ENCODE measurements around the gene EGLN1.
"Not testable (repeated sequence)": the region's sequence is repeated elsewhere in the genome, so short reads cannot be mapped to it uniquely, and the experiment has no call there.

The EGLN1 gene

DNA sequence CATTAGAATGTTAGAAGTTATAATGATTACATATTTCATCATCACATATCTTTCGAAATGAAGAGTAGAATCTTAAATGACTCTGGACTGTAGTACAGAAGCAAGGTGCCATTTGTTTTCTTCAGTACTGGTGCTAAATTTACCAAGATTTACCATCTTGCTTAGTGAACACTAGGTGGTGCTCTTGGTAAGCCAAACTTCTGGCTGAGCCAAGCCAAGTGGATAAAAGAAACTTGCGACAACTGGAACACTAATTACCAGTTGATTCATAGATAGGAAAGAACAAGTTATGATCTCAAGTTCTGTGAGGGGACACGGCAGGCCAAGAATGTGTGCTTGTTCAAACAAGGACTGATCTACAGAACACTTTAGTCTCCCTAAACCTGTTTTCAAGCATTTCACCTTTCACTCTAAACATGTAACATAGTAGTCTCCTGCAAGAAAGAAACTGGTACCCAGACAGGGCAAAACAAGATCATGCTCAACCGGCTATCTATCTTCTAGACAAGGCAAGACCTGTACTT is 64.2 kb downstream of the EGLN1 start:
- TF ChIP-seq, protein P1, sequence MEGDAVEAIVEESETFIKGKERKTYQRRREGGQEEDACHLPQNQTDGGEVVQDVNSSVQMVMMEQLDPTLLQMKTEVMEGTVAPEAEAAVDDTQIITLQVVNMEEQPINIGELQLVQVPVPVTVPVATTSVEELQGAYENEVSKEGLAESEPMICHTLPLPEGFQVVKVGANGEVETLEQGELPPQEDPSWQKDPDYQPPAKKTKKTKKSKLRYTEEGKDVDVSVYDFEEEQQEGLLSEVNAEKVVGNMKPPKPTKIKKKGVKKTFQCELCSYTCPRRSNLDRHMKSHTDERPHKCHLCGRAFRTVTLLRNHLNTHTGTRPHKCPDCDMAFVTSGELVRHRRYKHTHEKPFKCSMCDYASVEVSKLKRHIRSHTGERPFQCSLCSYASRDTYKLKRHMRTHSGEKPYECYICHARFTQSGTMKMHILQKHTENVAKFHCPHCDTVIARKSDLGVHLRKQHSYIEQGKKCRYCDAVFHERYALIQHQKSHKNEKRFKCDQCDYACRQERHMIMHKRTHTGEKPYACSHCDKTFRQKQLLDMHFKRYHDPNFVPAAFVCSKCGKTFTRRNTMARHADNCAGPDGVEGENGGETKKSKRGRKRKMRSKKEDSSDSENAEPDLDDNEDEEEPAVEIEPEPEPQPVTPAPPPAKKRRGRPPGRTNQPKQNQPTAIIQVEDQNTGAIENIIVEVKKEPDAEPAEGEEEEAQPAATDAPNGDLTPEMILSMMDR (IDR thresholded peaks at IDR 0.05; ENCODE audit: low read depth, low read length): peak; percentile 41; the same call in 1 of the 2 replicates
- H3K4me3 ChIP-seq (ENCODE audit: low read depth, low read length): no peak overlapping the region

DNA sequence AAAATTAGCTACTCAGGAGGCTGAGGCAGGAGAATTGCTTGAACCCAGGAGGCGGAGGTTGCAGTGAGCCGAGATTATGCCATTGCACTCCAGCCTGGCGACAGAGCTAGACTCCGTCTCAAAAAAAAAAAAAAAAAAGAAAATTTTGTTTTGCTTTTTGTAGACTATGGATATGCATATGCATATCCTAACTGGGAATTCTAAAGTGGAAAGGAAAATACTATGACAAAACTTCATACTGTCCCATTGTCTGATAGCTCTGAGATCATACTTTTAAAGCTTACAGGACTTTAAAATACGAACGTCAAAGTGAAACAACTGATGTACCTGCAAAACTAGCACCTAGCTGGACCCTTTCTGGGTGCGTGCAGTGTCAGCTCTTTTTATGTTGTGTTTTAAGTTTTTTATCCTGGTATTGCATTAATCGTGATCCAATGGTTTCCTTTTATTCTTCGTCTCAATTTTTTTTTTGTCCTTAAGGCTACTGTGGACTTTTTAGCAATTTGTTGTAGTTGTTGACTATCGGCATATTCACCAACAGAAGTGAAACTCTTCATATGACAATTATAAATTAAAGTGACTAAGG is 64.8 kb downstream of the EGLN1 start:
- H3K4me3 ChIP-seq (ENCODE audit: low read depth, low read length): no peak overlapping the region
- TF ChIP-seq, protein P1 (IDR thresholded peaks at IDR 0.05; ENCODE audit: low read depth, low read length): no peak

DNA sequence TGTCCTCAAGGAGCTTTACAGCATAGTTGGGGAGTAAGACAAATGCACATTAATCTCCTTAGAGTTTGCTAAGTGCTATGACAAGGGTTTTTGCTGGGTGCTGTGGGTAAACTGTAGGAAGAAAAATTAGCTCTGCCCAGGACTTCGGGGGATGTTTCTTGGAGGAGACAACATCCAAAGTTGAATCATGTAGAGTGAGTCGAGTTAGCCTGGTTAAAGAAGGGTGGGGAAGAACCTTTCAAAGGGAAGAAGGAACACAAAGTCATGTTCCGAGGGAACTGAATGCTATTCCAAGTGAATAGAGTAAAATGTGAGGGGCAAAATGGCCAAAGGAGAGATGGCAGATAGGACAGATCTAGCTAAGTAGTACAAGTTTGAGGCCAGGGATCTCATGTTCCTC is 66.9 kb downstream of the EGLN1 start:
- TF ChIP-seq, protein P1 (IDR thresholded peaks at IDR 0.05; ENCODE audit: low read depth, low read length): no peak

DNA sequence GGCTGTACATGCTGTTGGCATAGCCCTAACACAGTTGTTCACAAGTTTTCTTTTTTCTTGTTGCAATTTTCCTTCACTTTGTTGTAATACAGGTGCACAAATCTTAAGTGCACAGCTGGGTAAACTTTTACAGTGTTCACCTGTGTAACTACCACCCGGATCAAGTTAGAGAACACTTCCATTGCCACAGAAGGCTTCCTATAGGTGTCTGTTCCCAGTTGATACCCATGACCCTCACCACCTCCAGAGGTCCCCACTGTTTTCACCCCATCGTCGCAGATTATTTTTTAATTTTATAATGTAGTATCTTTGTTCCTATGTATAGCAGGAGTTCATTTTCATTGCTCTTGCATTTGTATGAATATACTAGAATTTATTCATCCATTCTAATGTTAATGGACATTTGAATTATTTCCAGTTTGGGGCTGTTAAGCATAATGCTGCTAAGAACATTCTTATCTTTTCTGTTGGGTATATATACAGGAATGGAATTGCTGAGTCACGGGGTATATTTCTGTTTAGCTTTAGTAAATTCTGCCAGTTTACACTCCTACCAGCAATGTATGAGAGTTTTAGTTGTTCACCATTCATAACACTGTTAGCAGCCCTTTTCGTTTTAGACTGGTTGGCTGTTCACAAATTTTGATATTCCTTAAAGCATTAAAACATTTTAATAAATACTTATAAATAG is 67.6 kb downstream of the EGLN1 start:
- no peak overlapping the region for H3K4me3 ChIP-seq (ENCODE audit: low read depth, low read length)
- TF ChIP-seq, protein P1 (IDR thresholded peaks at IDR 0.05; ENCODE audit: low read depth, low read length): no peak

More for the DNA sequence above, 66.9 kb downstream of the EGLN1 start:
- H3K4me3 ChIP-seq (ENCODE audit: low read depth, low read length): no peak overlapping the region

DNA sequence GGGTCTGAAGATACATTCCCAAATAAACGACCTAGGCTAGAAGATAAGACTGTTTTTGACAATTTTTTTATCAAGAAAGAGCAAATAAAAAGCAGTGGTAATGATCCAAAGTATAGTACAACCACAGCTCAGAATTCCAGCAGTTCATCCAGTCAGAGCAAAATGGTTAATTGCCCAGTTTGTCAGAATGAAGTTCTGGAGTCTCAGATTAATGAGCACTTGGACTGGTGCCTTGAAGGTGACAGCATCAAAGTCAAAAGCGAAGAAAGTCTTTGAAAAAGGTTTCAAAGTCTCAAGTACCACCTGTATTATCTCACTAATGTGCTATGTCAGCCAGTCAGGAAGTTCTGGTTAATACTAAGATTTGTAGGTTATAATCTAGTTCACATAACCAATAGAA is 69.0 kb downstream of the EGLN1 start:
- no peak overlapping the region for H3K4me3 ChIP-seq (ENCODE audit: low read depth, low read length)
- TF ChIP-seq, protein P1 (IDR thresholded peaks at IDR 0.05; ENCODE audit: low read depth, low read length): no peak

DNA sequence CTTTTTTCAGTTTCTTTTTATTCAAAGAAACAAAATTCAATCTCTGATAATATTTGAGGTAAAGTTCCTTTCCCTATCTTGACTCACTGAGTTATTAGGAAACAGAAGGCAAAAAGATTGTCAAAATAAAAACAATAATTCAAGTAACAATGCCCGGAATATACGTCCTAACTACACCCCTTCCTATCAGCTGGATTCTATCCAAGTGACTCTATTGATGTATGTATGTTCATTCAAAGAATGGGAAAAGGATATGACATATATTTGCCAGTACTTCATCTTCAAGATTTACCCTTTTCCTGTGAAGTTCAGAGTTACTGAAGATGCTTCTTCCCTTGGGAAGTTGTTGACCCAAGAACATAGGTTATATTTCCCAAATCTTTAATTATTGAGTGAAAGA is 70.3 kb downstream of the EGLN1 start:
- no peak overlapping the region for H3K4me3 ChIP-seq (ENCODE audit: low read depth, low read length)
- TF ChIP-seq, protein P1 (IDR thresholded peaks at IDR 0.05; ENCODE audit: low read depth, low read length): no peak

DNA sequence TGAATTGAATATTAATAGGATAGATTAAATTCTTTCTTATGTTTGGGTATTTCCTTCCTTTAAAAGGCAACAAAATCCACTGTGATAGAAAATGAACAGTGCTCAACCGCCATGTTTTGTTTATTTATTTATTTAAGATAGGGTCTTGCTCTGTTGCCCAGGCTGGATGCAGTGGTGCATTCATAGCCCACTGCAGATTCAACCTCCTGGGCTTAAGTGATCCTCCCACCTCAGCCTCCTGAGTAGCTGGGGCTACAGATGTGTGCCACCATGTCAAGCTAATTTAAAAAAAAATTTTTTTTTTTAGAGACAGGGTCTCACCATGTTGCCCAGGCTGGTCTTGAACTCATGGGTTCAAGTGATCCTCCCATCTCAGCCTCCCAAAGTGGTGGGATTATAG is 73.2 kb downstream of the EGLN1 start:
- H3K4me3 ChIP-seq (ENCODE audit: low read depth, low read length): not testable (repeated sequence)
